Muscle of back (tissue), 11 donors: ENCODE results near the gene NIN. TPM values are rescaled to one million over a fixed set of nuclear protein-coding genes. Genes with fewer than 3 reads are reported as not detected.
"Not testable (repeated sequence)": the region's sequence is repeated elsewhere in the genome, so short reads cannot be mapped to it uniquely, and the experiment has no call there.

Experiments
- DNase-seq, 3 donors: peaks; one replicate each; pipeline versions ENCODE4 v3.0.0 to v3.0.0-alpha.2; 2013
- polyA plus RNA-seq, 10 donors: library from polyadenylated mRNA; unstranded; fragments of 120-200 nt; gene quantifications; one replicate each; pipeline ENCODE4 v1.2.1, GENCODE V29; 2013; ENCODE audit not compliant: insufficient read length in 10 of 10

The NIN gene
- polyA plus RNA-seq, 10 donors, result 29.9 to 50.4 (median 38.7) TPM

- no peak for DNase-seq
Observed at GRCh38 chr14:50725761-50726160, 105.2 kb downstream of the NIN start.

GRCh38 chr14:50719911-50720759 is 110.8 kb downstream of the NIN start:
- DNase-seq, result no peak

- no peak for DNase-seq
Observed at GRCh38 chr14:50718949-50719348, 112.0 kb downstream of the NIN start.

- no peak for DNase-seq
Observed at GRCh38 chr14:50717811-50718210, 113.2 kb downstream of the NIN start.

GRCh38 chr14:50714450-50715073 is 116.4 kb downstream of the NIN start:
- DNase-seq, result peak in 1 of 3 donors; percentile 31

- no peak for DNase-seq
Observed at GRCh38 chr14:50711043-50711442, 119.9 kb downstream of the NIN start.

GRCh38 chr14:50705026-50705593 is 125.9 kb downstream of the NIN start:
- no peak for DNase-seq

GRCh38 chr14:50704454-50705010 is 126.4 kb downstream of the NIN start:
- no peak for DNase-seq

GRCh38 chr14:50697659-50698290 is 133.2 kb downstream of the NIN start:
- peak in 1 of 3 donors; percentile 44 for DNase-seq

- not testable (repeated sequence) for DNase-seq
Observed at GRCh38 chr14:50694260-50694659, 136.7 kb downstream of the NIN start.

- no peak for DNase-seq
Observed at GRCh38 chr14:50688875-50689274, 142.1 kb downstream of the NIN start.

GRCh38 chr14:50679674-50680073 is 151.3 kb downstream of the NIN start:
- no peak for DNase-seq

GRCh38 chr14:50678163-50678562 is 152.8 kb downstream of the NIN start:
- DNase-seq, result no peak

- DNase-seq, result peak in 2 of 3 donors; percentile 23 to 37
Observed at GRCh38 chr14:50677527-50678063, 153.4 kb downstream of the NIN start.

GRCh38 chr14:50676814-50677516 is 154.0 kb downstream of the NIN start:
- DNase-seq, result no peak

GRCh38 chr14:50675597-50675996 is 155.4 kb downstream of the NIN start:
- peak in 1 of 3 donors; percentile 62 for DNase-seq

- DNase-seq, result no peak
Observed at GRCh38 chr14:50670866-50671256, 160.1 kb downstream of the NIN start.

GRCh38 chr14:50670196-50670865 is 160.6 kb downstream of the NIN start:
- DNase-seq, result no peak
